GM18517 (cell line): ENCODE results near the gene OR51I2.

Experiments used
- ATAC-seq: cut with Tn5 transposase; IDR thresholded peaks from one replicate; pipeline ENCODE4 v1.9.1; 2021; ENCODE audit warnings: mild to moderate bottlenecking, moderate library complexity; ENCODE audit not compliant: unreplicated experiment

Gene OR51I2, protein sequence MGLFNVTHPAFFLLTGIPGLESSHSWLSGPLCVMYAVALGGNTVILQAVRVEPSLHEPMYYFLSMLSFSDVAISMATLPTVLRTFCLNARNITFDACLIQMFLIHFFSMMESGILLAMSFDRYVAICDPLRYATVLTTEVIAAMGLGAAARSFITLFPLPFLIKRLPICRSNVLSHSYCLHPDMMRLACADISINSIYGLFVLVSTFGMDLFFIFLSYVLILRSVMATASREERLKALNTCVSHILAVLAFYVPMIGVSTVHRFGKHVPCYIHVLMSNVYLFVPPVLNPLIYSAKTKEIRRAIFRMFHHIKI

GRCh38 chr11:5449023-5449422 lies at the start of gene OR51I2:
OR51I2 (plus strand) TSS chr11:5449323; CDS start chr11:5453489, 4,166 bp downstream.
- ATAC-seq, result no peak

GRCh38 chr11:5405173-5405572 lies 44.0 kb upstream of the OR51I2 start:
- no peak for ATAC-seq

- ATAC-seq, result no peak
Measured at GRCh38 chr11:5420993-5421392, 28.1 kb upstream of the OR51I2 start.

GRCh38 chr11:5421811-5422210 lies 27.3 kb upstream of the OR51I2 start, which contains the start of gene OR51Q1:
OR51Q1 (plus strand) TSS chr11:5422111; CDS start chr11:5422201, 90 bp downstream.
- ATAC-seq, result no peak

DNA sequence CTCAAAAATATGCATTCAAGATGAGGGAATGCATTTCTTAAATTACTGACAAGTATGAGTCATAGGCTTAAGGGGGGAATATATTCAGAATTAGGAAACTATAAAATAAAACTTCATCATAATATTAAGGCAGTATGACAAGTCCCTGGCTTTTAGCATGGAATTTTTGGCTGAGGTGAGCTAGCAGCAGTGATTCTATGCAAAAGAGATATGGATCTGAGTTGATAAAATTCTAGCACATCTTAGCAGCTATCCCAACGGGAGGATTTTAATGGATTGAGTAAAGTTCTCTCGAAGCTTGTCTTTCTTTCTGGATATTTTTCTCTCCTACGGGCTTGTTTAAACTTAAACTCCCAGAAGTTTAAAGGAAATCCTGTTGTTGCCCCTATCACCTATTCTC lies 26.0 kb upstream of the OR51I2 start:
- ATAC-seq, result no peak

- no peak for ATAC-seq
Measured at GRCh38 chr11:5441414-5441813, 7.7 kb upstream of the OR51I2 start, which contains the start of gene OR51I1. OR51I1 (minus strand) TSS chr11:5441514; CDS start chr11:5441514, 0 bp downstream.

- ATAC-seq, result no peak
Measured at GRCh38 chr11:5443835-5444393, 5.2 kb upstream of the OR51I2 start.

DNA sequence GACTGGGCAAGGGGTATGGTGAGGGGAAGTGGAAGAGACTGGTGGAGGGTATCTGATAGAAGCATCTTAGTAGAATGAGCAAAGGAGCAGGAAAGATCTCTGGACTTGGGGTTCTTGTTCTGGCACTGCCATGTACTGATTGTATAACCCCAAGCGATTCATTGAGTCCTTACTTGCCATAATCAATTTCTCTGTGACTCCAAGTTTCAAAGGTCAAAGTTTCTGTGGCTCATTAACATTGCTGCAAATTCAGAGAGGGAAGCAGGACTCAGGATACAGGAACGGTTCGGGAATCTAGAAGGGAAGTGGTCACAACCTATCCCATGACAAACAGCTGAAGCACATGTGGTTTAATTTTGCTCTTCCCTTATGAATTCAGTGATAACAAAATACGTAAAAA lies 309 bp downstream of the OR51I2 start:
- ATAC-seq, result no peak

DNA sequence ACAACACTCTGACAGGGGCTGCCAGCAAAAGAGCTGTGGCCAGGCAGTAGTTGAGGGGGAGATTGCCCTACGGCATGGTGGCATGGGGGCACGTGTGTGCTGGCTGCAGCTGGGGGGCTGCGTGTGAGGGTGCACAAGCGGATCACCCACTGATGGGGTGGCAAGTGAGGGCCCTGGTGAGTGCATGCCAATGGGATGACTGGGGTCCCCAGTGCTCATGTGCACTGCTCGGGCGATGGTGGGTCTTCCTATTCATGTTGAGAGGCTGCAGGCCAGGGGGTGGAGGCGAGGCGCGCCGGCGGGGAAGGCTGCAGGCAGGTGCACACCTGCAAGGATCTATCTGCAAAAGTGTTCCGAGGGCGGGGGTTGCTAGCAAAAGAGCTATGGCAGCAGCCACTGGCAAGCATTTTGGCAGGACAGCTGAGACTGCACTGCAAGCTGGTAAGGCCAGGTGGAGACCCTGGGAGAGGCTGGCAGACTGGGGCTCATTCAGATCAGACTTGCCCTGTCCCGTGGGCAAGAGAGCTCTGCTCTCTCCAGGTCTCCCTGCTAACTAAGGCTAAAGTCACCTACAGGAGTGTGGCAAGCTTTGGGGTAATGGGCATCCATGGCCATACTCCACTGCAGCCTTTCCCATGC lies 12.0 kb downstream of the OR51I2 start:
- ATAC-seq, result no peak

- ATAC-seq, result no peak
Measured at GRCh38 chr11:5467527-5467926, 18.4 kb downstream of the OR51I2 start.

- no peak for ATAC-seq
Measured at GRCh38 chr11:5473921-5474320, 24.8 kb downstream of the OR51I2 start.

DNA sequence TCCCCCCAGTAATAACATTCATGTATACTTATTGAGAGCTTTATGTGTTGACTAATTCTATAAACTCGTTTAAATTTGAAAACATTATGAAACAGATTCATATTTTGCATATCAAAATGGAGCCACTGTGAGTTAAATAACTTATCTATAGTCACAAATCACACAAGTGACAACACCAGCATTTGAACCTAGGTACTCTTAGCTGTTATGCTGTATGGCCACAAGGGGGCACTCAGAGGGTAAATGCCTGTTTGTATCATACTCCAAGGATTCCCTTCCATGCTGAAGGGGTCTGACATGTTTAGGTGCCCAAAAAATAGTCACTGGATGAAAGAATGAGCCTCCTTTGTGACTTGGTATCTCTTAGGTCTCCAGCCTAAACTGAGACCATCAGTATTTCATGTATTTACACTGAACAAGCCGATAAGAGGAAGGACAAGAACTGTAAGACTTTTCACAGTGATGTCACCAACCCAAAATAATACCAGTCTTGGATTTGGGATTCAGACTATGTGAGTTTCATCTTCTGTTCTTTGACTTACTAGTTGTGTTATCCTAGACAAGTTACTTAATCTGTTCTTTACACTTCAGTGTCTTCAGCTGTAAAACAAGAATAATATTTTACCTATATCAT lies 27.2 kb downstream of the OR51I2 start:
- ATAC-seq, result no peak

DNA sequence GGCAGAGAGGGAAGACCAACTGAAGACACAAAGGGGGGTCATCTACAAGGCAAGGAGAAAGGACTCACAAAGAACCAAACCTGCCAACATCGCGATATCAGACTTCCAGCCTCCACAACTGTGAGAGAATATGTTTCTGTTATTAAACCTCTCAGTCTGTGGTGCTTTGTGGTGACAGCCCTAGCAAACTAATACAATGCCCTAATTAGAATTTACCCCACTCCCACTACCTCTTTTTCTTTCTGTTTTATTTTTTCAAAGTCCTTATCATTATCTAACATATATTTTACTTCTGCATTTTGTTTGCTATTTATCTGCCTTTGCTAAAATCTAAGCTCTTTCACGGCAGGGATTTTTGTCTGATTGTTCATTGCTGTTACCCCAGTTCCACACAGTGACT lies 36.9 kb downstream of the OR51I2 start:
- ATAC-seq, result no peak

DNA sequence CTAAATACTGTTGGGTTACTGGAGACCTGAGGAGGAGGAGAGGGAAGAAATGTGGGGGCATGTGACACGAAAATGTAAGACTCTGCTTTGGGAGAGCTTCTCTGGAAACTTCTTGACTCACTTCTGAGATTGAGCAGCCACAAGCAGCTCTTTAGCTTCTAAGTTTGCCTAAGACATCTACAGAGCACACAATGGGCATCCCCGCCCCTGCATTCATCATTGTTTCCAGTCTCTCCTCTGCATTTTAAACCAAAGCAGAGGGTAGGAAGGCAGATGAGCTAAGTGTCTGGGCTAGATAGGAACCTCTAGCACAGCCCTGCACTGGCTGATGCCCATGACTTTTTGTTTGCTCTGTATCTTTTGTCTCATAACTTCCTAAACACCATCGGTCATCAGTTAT lies 37.3 kb downstream of the OR51I2 start:
- no peak for ATAC-seq

DNA sequence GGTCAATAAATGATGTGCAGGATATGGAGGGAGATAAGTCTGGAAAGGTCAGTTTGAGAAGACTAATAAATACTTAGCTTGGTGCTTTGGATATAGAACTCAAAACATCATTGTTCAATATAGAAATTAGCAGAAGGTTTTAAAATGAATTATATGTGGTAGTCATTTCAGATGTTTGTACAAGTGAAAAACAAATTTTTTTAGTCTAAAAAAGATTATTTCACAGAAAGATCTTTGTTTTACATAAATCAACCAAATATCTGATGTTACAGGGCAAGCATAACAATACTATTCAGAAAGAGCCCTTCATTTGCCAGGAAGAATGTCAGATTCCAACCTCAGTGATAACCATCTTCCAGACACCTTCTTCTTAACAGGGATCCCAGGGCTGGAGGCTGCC lies 39.3 kb downstream of the OR51I2 start, which contains the start of gene OR52D1:
TSS of gene OR52D1 (plus strand) at position 301 of the 400 bp plus-strand sequence. CDS start at position 323, 22 bp downstream.
- ATAC-seq, result no peak

DNA sequence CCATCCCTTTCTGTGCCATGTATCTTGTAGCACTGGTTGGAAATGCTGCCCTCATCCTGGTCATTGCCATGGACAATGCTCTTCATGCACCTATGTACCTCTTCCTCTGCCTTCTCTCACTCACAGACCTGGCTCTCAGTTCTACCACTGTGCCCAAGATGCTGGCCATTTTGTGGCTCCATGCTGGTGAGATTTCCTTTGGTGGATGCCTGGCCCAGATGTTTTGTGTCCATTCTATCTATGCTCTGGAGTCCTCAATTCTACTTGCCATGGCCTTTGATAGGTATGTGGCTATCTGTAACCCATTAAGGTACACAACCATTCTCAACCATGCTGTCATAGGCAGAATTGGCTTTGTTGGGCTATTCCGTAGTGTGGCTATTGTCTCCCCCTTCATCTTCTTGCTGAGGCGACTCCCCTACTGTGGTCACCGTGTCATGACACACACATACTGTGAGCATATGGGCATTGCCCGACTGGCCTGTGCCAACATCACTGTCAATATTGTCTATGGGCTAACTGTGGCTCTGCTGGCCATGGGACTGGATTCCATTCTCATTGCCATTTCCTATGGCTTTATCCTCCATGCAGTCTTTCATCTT lies 39.8 kb downstream of the OR51I2 start:
- no peak for ATAC-seq

DNA sequence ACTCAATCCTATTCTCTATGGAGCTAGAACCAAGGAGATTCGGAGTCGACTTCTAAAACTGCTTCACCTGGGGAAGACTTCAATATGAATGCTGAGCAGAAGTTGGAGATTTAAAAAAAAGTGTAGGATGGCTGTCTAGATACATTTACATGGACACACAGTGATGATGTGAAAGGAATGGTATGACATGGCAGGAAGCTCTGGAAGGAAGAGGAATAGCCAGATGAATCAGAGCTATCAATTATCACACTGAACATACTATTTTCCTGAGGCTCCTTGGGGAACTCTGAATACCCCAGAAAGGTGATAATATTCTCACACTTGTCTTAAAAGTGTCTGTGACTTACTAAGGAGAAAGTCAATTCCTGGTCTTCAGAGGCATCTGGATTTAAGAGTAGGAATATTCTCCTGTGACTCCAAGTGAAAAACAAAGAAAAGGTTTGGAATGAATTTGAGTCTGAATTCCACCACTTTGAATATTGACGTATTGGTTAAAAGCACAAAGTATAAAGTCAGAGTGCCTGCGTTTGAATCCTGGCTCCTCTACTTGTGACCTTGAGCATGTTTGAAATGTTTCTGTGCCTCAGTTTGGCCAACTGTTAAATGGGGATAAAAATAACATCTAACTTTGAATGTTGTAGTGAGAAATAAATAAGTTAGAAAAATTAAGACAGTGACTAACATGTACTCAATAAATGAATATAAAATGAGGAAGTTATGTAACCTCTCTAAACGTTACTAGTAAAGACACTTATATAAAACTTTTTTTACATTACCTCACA lies 40.6 kb downstream of the OR51I2 start:
- ATAC-seq, result no peak

DNA sequence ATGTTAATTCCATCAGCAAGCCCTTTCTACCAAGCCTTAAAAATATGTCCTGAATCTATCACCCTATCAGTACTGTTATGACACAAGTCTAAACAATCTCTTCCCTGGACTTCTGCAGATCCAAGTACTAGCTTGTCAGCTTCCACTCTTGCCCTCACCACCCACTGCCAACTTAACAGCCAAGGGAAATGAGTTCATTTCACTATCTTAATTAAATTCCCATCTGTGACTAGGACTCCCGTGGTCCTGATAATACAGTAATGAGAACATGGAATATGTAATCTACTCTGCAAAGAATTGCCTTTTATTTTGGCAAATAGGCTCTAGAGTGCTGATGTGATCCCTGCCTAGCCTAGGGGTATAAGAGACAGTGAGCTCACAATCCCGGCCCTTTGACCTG lies 50.5 kb downstream of the OR51I2 start:
- ATAC-seq, result no peak

- ATAC-seq, result no peak
Measured at GRCh38 chr11:5500393-5500801, 51.3 kb downstream of the OR51I2 start.

- ATAC-seq, result no peak
Measured at GRCh38 chr11:5504403-5504921, 55.3 kb downstream of the OR51I2 start.
